K562 (cell line): ENCODE data around the gene PSMA2. TPM values are rescaled to one million over a fixed set of nuclear protein-coding genes. Genes with fewer than 3 reads are reported as not detected.
A peak's percentile ranks its signal among the peaks of the same experiment; 100 is the strongest.

Experiments used
- BCLAF1 ChIP-seq, 2 experiments: fragments of 450-650 bp in 1 of 2; IDR thresholded peaks; 2 replicates each; pipeline ENCODE4 v1.6.1; 2011 to 2017; ENCODE audit warnings: low read depth in 2 of 2, antibody characterized with exemption in 1 of 2, borderline replicate concordance in 1 of 2, low read length in 1 of 2, mild to moderate bottlenecking in 1 of 2, mixed read lengths in 1 of 2; ENCODE audit not compliant: control insufficient read depth in 1 of 2
- COPS2 ChIP-seq: fragments of 450-650 bp; conservative IDR thresholded peaks from 2 replicates; pipeline ENCODE4 v1.6.1; 2016; ENCODE audit warnings: mild to moderate bottlenecking, moderate library complexity
- DACH1 ChIP-seq: fragments of 450-650 bp; IDR thresholded peaks from 2 replicates; pipeline ENCODE4 v1.6.1; 2018; ENCODE audit not compliant: partially characterized antibody
- DNMT1 ChIP-seq: fragments of 450-650 bp; IDR thresholded peaks from 2 replicates; pipeline ENCODE4 v1.6.1; 2016; ENCODE audit warnings: antibody characterized with exemption, mild to moderate bottlenecking
- ELK1 ChIP-seq: sonication (generic); formaldehyde crosslinking; IDR thresholded peaks from 2 replicates; pipeline ENCODE4 v1.8.1; 2022; ENCODE audit warnings: missing genetic modification reagents
- HMG20B ChIP-seq: fragments of 250-450 bp; sonication (Bioruptor Pico); IDR thresholded peaks from 2 replicates; pipeline ENCODE4 v1.5.0; 2021; ENCODE audit warnings: mild to moderate bottlenecking
- MAX ChIP-seq: sonication (generic); formaldehyde crosslinking; IDR thresholded peaks from 2 replicates; pipeline ENCODE4 v1.9.0; 2022; ENCODE audit warnings: mild to moderate bottlenecking, missing genetic modification reagents
- MYBL2 ChIP-seq, 2 experiments: fragments of 450-650 bp in 1 of 2; sonication (generic) in 1 of 2; formaldehyde crosslinking in 1 of 2; IDR thresholded peaks; 2 replicates each; pipeline versions ENCODE4 v1.6.1 to v1.8.1; 2017 to 2022; ENCODE audit warnings: borderline replicate concordance in 1 of 2, inconsistent platforms in 1 of 2, low read depth in 1 of 2, mild to moderate bottlenecking in 1 of 2, missing genetic modification reagents in 1 of 2, moderate library complexity in 1 of 2
- NBN ChIP-seq: fragments of 450-650 bp; IDR thresholded peaks from 2 replicates; pipeline ENCODE4 v1.6.1; 2016; ENCODE audit warnings: low read depth, mild to moderate bottlenecking
- NELFE ChIP-seq: IDR thresholded peaks from 2 replicates; pipeline ENCODE4 v1.6.1; 2011; ENCODE audit warnings: mild to moderate bottlenecking; ENCODE audit not compliant: insufficient read depth, insufficient read length
- SAP30 ChIP-seq: fragments of 200-600 bp; sonication (generic); IDR thresholded peaks from 2 replicates; pipeline ENCODE4 v1.6.1; 2012; ENCODE audit warnings: borderline replicate concordance, low read depth, mild to moderate bottlenecking, moderate library complexity, low read length, control low read depth, inconsistent platforms; ENCODE audit not compliant: insufficient read depth, poor library complexity, severe bottlenecking
- SMAD4 ChIP-seq: fragments of 250-450 bp; sonication (Bioruptor Pico); conservative IDR thresholded peaks from 2 replicates; pipeline ENCODE4 v1.8.0; 2021; ENCODE audit warnings: inconsistent platforms, mild to moderate bottlenecking, moderate library complexity
- ZBTB34 ChIP-seq: fragments of 250-450 bp; sonication (Bioruptor Pico); IDR thresholded peaks from 2 replicates; pipeline ENCODE4 v1.8.0; 2021; ENCODE audit warnings: mild to moderate bottlenecking, moderate library complexity
- ZNF224 ChIP-seq: sonication (generic); formaldehyde crosslinking; IDR thresholded peaks from 2 replicates; pipeline ENCODE4 v1.8.0; 2022; ENCODE audit warnings: mild to moderate bottlenecking, missing genetic modification reagents
- ZNF444 ChIP-seq: fragments of 250-450 bp; sonication (Bioruptor Pico); IDR thresholded peaks from 2 replicates; pipeline ENCODE4 v1.4.0; 2020; ENCODE audit warnings: mild to moderate bottlenecking, moderate library complexity
- ZNF512 ChIP-seq: IDR thresholded peaks from 2 replicates; pipeline ENCODE4 v1.6.1; 2016; ENCODE audit warnings: missing genetic modification characterization, missing compliant biosample characterization
- ZNF707 ChIP-seq: fragments of 250-450 bp; sonication (Bioruptor Pico); conservative IDR thresholded peaks from 2 replicates; pipeline ENCODE4 v1.8.0; 2022; ENCODE audit warnings: inconsistent platforms, mild to moderate bottlenecking, moderate library complexity
- polyA plus RNA-seq, 8 experiments: library from polyadenylated mRNA; depleted of rRNA in 4 of 8; stranded (reverse) in 5 of 8; unstranded in 3 of 8; fragments of >200 nt; fragmentation: Nextera tagmentation in 2 of 8; fragmentation: Illumina TruSeq in 1 of 8; extraction: Ambion mirVana in 2 of 8; extraction: Trizol in 1 of 8; gene quantifications; 2 replicates each; pipeline versions ENCODE4 v1.2.1 to v1.2.3, GENCODE V29; 2011 to 2014; ENCODE audit warnings: inconsistent platforms in 1 of 8, missing spikeins in 1 of 8
- total RNA-seq, 7 experiments: library from RNA; depleted of rRNA in 6 of 7; stranded (reverse); fragments of >200 nt in 6 of 7; fragmentation: Illumina TruSeq in 2 of 7; extraction: Trizol in 2 of 7; gene quantifications; 2 replicates each; pipeline versions ENCODE4 v1.2.1 to v1.2.3, GENCODE V29; 2011 to 2021; ENCODE audit warnings: low replicate concordance in 1 of 7

Gene PSMA2
- total and polyA plus RNA-seq, 9 of the 15 experiments (the other 6 are each of a cell fraction or from before 2014, with no cell fraction given), result 91.7 to 1,070 (median 213) TPM

GRCh38 chr7:42931834-42932651 is at the start of gene PSMA2, which contains the start of gene MRPL32 (continued):
- TF ChIP-seq HMG20B (CRISPR knock-in tag) (no peak), NBN (no peak; the same call in 1 of the 2 replicates), BCLAF1 (IDR thresholded peaks at IDR 0.05; ENCODE audit: borderline replicate concordance in 1 of 2, control insufficient read depth in 1 of 2, low read depth in 2 of 2, low read length in 1 of 2) (no peak), DNMT1 (no peak), MAX (CRISPR knock-in tag) (peak; percentile 71), SAP30 (peak; percentile 82), MYBL2 (IDR thresholded peaks at IDR 0.05; ENCODE audit: low read depth) (no peak), MYBL2 (CRISPR knock-in tag; IDR thresholded peaks at IDR 0.05; ENCODE audit: borderline replicate concordance) (no peak), ZNF512 (tag) (no peak), ZNF707 (CRISPR knock-in tag) (no peak), NELFE (no peak), SMAD4 (CRISPR knock-in tag) (0 out of 2 replicates have a peak, but pooled peaks have one; percentile 27), ZBTB34 (CRISPR knock-in tag) (no peak), COPS2 (no peak), ZNF444 (CRISPR knock-in tag) (no peak), DACH1 (no peak), ELK1 (CRISPR knock-in tag) (no peak), ZNF224 (no peak)
